Left lung (tissue), 10 donors: ENCODE results near the gene WDCP. TPM values are rescaled to one million over a fixed set of nuclear protein-coding genes. Genes with fewer than 3 reads are reported as not detected.
"Not testable (repeated sequence)": the region's sequence is repeated elsewhere in the genome, so short reads cannot be mapped to it uniquely, and the experiment has no call there.

Source experiments
- ATAC-seq: fragments of 200-7000 bp; cut with Tn5 transposase; one replicate; pipeline ENCODE4 v1.9.1; 2020; ENCODE audit warnings: moderate library complexity
- DNase-seq, 4 donors: peaks; one replicate each; pipeline ENCODE4 v3.0.0-alpha.2; 2013 to 2020
- H3K27ac ChIP-seq, 2 donors: fragments of 200-600 bp; sonication (generic) in 1 of 2; one replicate each; pipeline versions ENCODE4 v1.5.0 to v1.8.0; 2020 to 2021
- H3K27me3 ChIP-seq, 2 donors: fragments of 200-600 bp; sonication (generic) in 1 of 2; one replicate each; pipeline versions ENCODE4 v1.5.0 to v1.8.0; 2020 to 2021
- H3K36me3 ChIP-seq, 2 donors: fragments of 200-600 bp; sonication (generic) in 1 of 2; one replicate each; pipeline versions ENCODE4 v1.5.0 to v1.8.0; 2020 to 2021
- H3K4me1 ChIP-seq, 2 donors: fragments of 200-600 bp; one replicate each; pipeline ENCODE4 v1.8.0; 2021
- H3K4me3 ChIP-seq, 2 donors: fragments of 200-600 bp; sonication (generic) in 1 of 2; one replicate each; pipeline versions ENCODE4 v1.5.0 to v1.8.0; 2020 to 2021; ENCODE audit warnings: mild to moderate bottlenecking in 1 of 2
- H3K9me3 ChIP-seq, 2 donors: fragments of 200-600 bp; sonication (generic) in 1 of 2; one replicate each; pipeline versions ENCODE4 v1.5.0 to v1.8.0; 2020 to 2021
- intact Hi-C, 2 donors: fragments of 100-400 bp; cut with DNase I; formaldehyde crosslinking; loops; one replicate each; pipeline versions ENCODE4 v1.11.2 to v1.14.2; 2022
- polyA plus RNA-seq, 6 donors: library from polyadenylated mRNA; unstranded; fragments of 120-200 nt; gene quantifications; one replicate each; pipeline ENCODE4 v1.2.1, GENCODE V29; 2013; ENCODE audit not compliant: insufficient read length in 6 of 6
- total RNA-seq, 2 donors: library from RNA; stranded (reverse); fragmentation: NEBNext Ultra II Directional; extraction: Animal tissue kit (Norgen Biotek cat#: 25700); gene quantifications; one replicate each; pipeline ENCODE4 v1.2.1, GENCODE V29; 2021
- TF ChIP-seq, protein P1 (sequence below), 2 donors: fragments of 200-600 bp; sonication (generic) in 1 of 2; IDR thresholded peaks; one replicate each; pipeline versions ENCODE4 v1.5.0 to v1.8.0; 2021; ENCODE audit warnings: antibody characterized with exemption in 2 of 2
- donor health status: DM: no; HTN: yes; CAD: no.
- donor health status: DM: no; HTN: no; CAD: no.

The WDCP gene
- total and polyA plus RNA-seq, 8 donors, result 10.3 to 15.0 (median 14.6) TPM

DNA sequence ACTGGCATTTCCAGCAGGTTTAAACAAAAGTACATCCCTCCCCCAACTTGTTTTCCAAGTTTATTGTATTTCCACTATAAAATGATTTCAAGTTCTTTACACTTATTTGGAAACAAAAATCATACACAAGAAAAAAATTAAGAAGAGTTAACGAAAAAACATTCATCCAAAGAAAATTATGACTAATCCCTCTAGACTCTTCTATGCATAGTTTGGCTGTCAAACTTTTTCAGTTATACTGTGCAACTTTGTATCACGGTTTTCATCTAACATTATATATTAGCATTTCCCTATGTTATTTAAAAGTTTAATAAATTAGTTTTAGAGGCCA lies 627 bp downstream of the WDCP start:
- DNase-seq (no peak), ATAC-seq (no peak)
- intact Hi-C loops, result no loop called here

DNA sequence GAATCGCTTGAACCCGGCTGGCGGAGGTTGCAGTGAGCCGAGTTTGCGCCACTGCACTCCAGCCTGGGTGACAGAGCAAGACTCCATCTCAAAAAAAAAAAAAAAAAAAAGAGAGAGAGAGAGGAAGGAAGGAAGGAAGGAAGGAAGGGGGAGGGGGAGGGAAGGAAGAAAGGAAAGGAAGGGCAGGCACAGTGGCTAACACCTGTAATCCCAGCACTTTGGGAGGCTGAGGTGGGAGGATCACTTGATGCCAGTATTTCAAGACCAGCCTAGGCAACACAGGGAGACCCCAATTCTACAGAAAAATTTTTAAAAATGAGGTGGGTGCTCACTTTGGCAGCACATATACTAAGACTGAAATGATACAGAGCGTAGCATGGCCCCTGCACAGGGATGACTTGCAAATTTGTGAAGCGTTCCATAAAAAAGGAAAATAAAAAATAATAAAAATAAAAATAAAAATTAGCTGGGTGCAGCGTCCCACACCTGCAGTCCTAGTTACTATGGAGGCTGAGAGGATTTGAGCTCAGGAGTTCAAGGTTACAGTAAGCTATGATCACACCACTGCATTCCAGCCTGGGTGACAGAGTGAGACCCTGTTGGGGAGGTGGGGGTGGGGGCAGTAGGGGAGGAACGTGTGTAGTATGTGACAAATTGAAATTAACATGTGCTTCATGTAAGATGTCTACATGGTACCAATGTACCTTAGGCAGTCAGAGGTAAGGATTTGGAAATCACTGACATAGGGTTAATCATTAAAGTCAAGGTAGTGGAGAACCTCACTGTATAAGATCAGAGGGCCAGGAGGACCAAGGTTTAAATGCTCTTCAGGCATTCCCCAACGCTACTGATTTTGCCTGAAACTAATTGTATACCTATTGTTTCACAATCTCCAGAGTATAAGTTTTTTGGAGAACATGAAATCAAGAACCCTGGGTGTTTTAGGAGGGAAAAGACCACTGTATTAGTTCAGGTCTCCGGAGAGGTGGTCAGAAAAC lies 1.4 kb downstream of the WDCP start:
- Histone ChIP-seq H3K27me3 (peaks cover 0 to 32% of the 10 kb centered on the region in 2 donors), H3K36me3 (no peaks in the 10 kb centered on the region), H3K27ac (no peak overlapping the region), H3K9me3 (no peaks in the 10 kb centered on the region), H3K4me3 (peak overlapping the region; percentile 61 to 75), H3K4me1 (peaks cover 0 to 34% of the 10 kb centered on the region in 2 donors)
- TF ChIP-seq, protein P1, sequence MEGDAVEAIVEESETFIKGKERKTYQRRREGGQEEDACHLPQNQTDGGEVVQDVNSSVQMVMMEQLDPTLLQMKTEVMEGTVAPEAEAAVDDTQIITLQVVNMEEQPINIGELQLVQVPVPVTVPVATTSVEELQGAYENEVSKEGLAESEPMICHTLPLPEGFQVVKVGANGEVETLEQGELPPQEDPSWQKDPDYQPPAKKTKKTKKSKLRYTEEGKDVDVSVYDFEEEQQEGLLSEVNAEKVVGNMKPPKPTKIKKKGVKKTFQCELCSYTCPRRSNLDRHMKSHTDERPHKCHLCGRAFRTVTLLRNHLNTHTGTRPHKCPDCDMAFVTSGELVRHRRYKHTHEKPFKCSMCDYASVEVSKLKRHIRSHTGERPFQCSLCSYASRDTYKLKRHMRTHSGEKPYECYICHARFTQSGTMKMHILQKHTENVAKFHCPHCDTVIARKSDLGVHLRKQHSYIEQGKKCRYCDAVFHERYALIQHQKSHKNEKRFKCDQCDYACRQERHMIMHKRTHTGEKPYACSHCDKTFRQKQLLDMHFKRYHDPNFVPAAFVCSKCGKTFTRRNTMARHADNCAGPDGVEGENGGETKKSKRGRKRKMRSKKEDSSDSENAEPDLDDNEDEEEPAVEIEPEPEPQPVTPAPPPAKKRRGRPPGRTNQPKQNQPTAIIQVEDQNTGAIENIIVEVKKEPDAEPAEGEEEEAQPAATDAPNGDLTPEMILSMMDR (IDR thresholded peaks at IDR 0.05), result no peak
- no peak for DNase-seq
- ATAC-seq, result no peak
- intact Hi-C loops, result no loop called here

More for the DNA sequence above, 627 bp downstream of the WDCP start:
- H3K27me3 ChIP-seq, result peaks cover 0 to 32% of the 10 kb centered on the region in 2 donors
- H3K4me1 ChIP-seq, result peaks cover 0 to 34% of the 10 kb centered on the region in 2 donors
- no peaks in the 10 kb centered on the region for H3K36me3 ChIP-seq
- peak overlapping the region; percentile 61 to 75 for H3K4me3 ChIP-seq
- H3K27ac ChIP-seq, result peak overlapping the region in 1 of 2 donors; percentile 75
- TF ChIP-seq, protein P1 (IDR thresholded peaks at IDR 0.05), result no peak
- H3K9me3 ChIP-seq, result no peaks in the 10 kb centered on the region

DNA sequence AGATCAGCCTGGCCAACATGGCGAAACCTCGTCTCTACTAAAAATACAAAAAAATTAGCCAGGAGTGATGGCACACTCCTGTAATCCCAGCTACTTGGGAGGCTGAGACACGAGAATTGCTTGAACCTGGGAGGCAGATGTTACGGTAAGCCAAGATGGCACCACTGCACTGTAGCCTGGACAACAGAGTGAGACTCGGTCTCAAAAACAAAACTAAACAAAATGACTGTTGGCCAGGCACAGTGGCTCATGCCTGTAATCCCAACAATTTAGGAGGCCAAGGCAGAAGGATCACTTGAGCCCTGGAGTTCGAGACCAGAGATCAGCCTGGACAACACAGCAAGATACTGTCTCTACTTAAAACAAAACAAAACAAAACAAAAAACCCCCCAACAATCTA lies 4.1 kb downstream of the WDCP start:
- H3K27me3 ChIP-seq, DNase-seq, ATAC-seq, H3K4me3 ChIP-seq, H3K27ac ChIP-seq, intact Hi-C loops, H3K9me3 ChIP-seq: not testable (repeated sequence)
- H3K36me3 ChIP-seq, result peaks cover 0 to 15% of the 10 kb centered on the region in 2 donors
- H3K4me1 ChIP-seq, result peaks cover 0 to 16% of the 10 kb centered on the region in 2 donors

DNA sequence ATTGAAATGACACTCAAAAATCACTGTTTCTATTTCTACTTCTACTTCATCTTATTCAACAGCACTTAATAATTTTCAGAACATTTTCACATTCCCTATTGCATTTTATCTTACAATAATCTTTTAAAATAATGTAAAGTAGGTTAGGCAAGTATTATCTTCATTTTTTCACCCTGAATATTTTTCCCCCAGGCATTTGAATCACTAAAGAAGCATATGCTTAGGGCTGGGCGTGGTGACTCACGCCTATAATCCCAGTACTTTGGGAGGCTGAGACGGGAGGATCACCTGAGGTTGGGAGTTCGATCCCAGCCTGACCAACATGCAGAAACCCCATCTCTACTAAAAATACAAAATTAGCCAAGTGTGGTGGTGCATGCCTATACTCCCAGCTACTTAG lies 6.7 kb downstream of the WDCP start:
- Histone ChIP-seq H3K36me3 (peaks cover 0 to 28% of the 10 kb centered on the region in 2 donors), H3K4me1 (no peaks in the 10 kb centered on the region), H3K9me3 (no peaks in the 10 kb centered on the region), H3K27ac (no peak overlapping the region), H3K27me3 (no peaks in the 10 kb centered on the region), H3K4me3 (no peak overlapping the region)
- TF ChIP-seq, protein P1 (IDR thresholded peaks at IDR 0.05), result no peak
- intact Hi-C loops, result no loop called here
- ATAC-seq (no peak), DNase-seq (no peak)

DNA sequence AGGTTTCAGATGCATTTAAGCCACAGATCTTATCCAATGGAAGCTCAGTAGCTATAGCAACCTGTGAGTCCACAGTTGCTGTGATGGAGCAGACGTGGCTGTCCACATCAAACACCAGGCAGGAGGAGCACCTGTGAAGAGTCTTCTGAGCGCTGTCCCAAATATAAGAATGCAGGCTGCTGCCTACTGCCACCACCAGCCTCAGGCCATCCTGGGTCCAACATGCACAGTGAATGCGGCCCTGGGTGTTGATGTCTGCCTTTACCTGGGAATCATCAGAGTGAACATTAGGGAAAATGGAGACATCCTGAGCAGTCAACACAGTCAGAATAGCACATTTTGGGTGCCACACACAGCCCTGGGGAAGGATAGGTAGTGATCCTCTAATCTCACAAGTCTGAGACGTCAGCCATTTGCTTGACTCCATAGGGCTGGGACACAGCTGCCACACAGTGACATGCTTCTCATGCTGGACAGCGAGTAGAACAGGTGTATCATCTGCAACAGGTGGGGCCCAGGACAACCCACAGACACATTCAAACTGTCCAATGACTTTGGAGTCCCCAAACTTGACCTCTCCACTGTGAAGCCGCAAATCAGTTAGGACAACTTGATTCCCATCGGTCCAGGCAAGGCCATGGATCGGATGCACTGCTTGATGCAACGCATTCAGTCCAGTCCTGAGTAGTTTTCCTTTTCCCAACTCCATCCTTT lies 8.2 kb downstream of the WDCP start:
- intact Hi-C loops, result no loop called here
- Histone ChIP-seq H3K4me3 (no peak overlapping the region), H3K27me3 (no peaks in the 10 kb centered on the region), H3K4me1 (no peaks in the 10 kb centered on the region), H3K9me3 (no peaks in the 10 kb centered on the region), H3K27ac (no peak overlapping the region), H3K36me3 (peaks cover 0 to 28% of the 10 kb centered on the region in 2 donors)
- TF ChIP-seq, protein P1 (IDR thresholded peaks at IDR 0.05), result no peak
- no peak for ATAC-seq
- no peak for DNase-seq
